HG03060 (cell line): ENCODE data around the gene DIPK1B.

Source experiments
- ATAC-seq: cut with Tn5 transposase; IDR thresholded peaks from one replicate; pipeline ENCODE4 v1.9.1; 2021; ENCODE audit warnings: low read depth, moderate number of reproducible peaks; ENCODE audit not compliant: unreplicated experiment

Gene DIPK1B

DNA sequence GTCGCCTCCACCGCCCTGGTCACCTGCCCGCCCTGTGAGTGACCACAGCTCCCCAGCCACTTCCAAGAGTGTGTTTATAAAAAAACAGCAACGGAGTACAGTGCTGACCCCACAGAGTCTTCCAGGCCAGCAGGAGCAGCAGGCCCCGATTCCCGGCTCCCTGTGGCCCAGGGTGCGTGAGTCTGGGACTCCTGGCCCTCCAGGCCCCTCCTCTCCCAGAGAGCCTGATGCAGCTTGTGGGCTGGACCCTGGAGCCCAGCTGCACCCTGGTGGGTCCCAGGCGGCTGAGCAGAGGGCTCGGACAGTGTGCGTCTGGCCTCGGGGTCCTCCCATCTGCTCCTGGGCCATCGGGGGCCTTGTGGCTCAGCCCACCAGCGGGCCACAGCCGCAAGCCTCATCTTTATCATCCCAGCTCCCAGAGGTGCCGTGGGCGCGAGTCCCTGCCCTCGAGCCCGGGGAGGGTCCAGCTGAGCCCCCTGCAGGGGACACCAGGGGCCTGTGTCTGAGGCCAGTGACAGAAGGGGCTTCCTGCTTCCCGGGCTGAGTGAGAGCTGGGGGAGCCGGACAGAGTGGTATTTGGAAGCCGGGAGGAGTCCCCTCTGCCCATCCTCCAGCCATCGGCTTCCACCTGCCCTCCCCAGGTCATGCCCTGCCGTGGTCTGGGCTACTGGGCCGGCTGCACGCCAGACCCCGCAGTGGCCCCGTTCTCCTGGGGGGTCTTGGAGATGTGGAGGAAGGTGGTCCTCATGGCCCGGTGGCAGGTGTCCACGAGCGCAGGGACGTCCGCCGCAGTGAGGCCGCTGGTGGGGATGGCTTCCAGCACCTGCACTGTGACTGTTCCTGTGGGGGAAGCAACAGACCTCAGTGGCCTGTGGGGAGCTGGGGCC, 39.0 kb upstream of the DIPK1B start:
- ATAC-seq, result no peak

GRCh38 chr9:136673975-136674785, 38.2 kb upstream of the DIPK1B start:
- ATAC-seq, result no peak

DNA sequence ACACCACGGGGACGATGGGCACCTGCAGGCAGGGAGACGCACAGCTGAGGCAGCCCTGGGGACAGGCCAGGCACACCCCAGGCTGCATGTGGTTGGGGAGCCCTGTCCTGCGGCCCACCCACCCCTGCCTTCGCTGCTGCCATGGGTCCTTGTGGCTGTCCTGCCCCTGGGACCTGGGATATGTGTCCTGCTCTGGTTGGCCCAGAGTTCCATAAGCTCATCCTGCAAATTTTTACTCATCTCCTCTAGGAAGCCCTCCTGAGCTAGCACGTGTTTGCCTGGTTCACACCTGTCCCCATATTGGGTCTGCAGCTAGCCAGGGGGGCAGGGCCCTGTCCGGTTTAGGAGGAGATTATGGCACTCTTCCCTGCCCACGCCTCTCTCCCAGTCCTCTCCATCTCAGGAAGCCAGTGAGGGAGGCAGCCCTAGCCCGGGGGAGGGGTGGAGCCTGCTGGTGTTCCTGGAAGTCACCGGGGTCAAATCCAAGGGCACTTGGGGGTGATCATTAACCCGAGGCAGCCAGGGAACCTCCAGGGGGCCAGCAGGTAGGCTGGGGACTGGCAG, 37.5 kb upstream of the DIPK1B start:
- no peak for ATAC-seq

- no peak for ATAC-seq
Observed at GRCh38 chr9:136675477-136676296, 36.7 kb upstream of the DIPK1B start.

GRCh38 chr9:136676297-136676794, 36.0 kb upstream of the DIPK1B start:
- no peak for ATAC-seq

DNA sequence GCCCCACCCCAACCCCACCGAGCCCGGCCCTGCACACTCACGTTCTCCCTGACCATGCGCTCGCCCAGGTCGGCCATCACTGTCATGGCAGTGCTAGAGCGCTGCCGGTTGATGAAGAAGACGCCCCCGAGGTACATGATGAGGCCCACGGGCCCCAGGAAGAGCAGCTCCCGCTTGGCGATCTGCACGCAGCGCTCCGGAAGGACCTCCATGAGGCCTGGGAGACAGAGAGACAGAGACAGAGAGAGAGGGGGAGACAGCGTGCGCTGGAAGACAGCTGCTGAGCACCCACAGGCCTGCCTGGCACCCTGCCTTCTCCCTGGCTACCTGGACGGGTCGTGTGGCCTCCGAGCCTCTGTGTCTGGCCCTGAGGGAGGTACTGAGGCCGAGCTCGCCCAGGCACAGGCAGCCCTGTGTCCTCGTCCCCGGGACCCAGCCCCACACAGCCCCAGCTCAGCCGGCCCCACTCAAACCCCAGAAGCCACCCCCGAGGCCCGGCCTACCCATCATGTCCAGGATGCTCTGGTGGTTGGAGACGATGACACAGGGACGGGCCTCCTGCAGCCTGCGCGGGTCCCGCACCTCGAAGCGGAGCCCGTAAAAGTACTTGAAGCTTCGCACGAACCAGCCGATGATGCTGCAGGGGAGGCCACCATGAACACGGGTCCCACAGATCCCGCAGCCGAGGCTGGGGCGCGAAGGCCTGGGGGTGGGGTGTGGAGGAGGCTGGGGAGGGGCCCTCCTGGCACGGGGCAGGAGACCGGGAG, 35.3 kb upstream of the DIPK1B start:
- ATAC-seq, result no peak

DNA sequence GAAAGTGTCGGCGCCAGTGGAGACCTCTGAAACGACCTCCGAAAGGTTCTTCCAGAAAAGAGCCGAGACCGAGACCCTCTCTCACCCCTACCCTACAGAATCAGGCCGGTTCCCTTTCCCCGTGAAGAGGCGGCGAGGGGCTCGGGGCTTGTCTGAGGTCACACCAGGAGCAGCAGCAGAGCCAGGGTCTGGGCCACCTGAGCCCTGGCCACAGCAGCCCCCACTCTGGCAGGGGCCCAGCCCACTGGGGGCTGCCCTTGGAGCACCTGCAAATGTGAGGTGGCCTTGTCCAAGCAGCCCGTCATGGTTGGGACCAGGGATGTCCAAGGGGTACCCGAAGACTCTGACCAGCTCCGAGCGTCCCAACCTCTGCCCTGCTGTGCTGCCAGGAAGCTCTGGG, 34.3 kb upstream of the DIPK1B start:
- ATAC-seq, result no peak

GRCh38 chr9:136678624-136679023, 33.7 kb upstream of the DIPK1B start:
- ATAC-seq, result no peak

- ATAC-seq, result no peak
Observed at GRCh38 chr9:136679431-136679941, 32.9 kb upstream of the DIPK1B start.

DNA sequence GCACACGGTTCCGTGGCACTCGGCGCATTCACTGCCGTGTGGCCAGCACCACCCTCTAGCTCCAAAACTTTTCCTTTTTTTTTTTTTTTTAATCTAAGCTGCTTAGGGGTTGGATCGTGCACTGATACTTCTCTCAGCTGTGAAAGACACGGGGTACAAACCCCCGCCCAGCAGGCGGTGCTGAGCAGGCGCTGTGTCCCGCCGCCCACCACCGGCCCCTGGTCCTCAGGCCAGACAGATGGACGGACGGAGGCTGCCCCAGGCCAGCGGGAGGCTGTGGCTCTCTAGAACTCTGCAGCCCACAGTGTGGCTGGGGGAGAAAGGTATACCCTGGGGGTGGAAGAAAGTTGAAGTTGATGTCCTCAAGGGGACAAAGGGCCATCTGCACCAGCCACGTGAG, 31.3 kb upstream of the DIPK1B start:
- ATAC-seq, result no peak

DNA sequence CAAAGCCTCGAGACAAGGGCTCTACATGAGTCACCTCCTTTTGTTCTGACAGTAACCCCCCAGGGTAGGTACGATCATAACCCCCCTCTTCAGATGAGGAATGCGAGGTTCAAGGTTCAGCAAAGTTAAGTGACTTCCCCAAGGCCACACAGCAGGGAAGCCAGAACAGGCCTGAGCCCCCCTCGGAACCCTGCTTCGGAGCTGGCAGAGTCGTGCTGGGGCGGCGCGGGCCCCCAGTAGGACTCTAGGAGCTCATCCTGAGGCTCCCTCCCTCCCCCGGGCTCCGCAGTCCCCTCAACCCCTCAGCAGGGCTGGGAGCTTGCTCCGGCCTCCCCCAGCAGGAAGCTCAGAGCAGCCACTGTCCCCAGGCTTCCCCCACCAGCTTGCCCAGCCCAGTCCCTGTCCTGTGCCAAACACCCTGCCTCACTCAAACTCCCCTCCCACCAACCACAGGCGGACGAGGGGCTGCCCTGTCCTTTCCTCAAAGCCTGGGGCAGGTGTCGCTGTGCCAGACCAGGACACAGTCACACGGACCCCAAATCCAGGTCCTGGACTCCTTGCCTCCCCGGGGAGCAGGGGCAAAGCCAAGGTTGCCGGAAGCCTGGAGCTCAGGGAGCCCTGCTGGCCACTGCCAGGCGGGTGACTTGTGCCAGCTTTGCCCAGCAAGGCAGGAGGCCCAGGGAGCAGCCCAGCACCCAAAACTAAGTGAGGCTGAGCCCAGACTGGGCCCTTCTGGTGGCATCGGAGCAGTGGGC, 30.2 kb upstream of the DIPK1B start:
- ATAC-seq, result no peak

- no peak for ATAC-seq
Observed at GRCh38 chr9:136682710-136683109, 29.7 kb upstream of the DIPK1B start.

GRCh38 chr9:136683173-136683745, 29.1 kb upstream of the DIPK1B start:
- ATAC-seq, result no peak

- ATAC-seq, result no peak
Observed at GRCh38 chr9:136683755-136684154, 28.6 kb upstream of the DIPK1B start.

- no peak for ATAC-seq
Observed at GRCh38 chr9:136684339-136684738, 28.0 kb upstream of the DIPK1B start.

DNA sequence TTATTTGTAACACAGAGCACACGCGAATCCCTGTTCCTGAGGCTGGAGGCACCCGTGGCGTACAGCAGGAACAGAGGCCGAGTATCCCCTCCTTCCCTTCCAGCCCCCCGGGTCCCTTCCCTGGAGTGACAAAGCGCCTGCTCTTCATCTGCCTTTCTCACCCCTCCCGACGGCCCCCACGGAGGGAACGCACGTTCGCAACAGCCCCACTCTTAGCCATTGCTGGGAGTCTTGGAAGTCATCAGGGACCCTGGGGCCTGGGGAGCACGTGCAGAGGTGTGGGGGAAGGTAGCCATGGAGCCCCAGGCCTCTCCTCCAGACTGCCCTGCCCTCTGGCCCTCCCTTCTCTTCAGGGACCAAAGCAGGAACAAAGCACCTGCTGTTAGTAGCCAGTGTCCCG, 27.6 kb upstream of the DIPK1B start:
- no peak for ATAC-seq

DNA sequence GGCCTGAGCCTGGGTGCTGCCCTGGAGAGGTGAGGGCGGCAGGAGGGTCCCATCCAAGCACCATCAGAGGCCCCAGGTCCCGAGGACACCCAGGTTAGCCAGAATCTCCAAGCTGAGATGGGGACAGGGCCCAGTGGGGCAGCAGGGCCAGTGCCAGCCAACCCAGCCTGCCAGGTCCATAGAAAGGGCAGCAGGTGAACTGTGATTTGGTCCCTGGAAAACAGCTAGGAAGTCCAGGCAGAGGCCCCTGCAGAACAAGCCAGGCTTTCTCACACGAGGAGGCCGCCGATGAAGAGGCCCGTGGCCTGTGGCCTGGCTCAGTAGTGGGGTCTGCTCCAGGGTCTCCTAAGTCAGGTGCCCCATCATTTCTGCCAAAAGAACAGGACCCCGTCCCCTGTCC, 27.2 kb upstream of the DIPK1B start:
- no peak for ATAC-seq

DNA sequence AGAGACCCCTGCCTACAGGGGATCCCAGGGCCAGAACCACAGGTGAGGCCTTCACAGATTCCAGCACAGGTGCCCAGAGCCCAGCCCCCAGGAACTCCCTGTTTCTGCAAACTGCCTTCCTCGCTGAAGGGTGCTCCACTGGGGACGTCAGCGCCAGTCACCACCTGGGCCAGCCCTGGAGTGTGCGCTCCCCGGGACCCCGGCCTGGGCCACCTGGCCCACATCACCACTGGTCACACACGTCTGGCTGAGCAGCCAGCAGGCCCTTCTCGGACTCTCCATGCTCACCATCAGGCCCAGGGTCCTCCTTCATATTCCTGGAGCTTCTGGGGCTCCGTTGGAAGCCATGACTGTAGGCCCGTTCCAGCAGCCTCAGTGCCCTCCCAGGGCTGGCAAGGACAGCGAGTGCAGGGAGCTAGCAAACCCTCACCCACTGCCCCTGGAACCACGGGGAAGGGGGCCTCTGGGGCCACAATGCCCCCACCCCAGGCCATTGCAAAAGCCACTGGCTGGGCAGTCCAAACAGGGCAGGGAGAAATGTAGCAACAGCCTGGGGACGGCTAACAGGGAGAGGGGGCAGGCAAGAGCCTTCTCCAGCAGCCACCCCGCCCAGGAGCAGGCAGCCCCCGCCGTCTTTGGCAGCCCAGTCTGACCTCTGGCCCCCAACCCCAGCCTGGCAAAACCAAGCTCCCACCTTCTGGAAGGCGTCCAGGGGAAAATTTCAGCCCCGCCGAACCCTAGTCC, 26.4 kb upstream of the DIPK1B start:
- no peak for ATAC-seq
